GM12875 (cell line): ENCODE data around the gene ZNF765.

Source experiments
- H3K4me3 ChIP-seq: one replicate; pipeline ENCODE4 v1.5.1; 2011; ENCODE audit warnings: low read depth, low read length, control low read depth
- CTCF ChIP-seq: IDR thresholded peaks from 2 replicates; pipeline ENCODE4 v1.5.1; 2011; ENCODE audit warnings: low read depth, mild to moderate bottlenecking, control low read depth, inconsistent platforms, low read length, moderate library complexity, borderline replicate concordance; ENCODE audit not compliant: insufficient read depth

ZNF765 gene

GRCh38 chr19:53372196-53372595 is 22.8 kb upstream of the ZNF765 start:
- no peak overlapping the region for H3K4me3 ChIP-seq
- no peak for TF ChIP-seq CTCF

GRCh38 chr19:53374288-53374687 is 20.7 kb upstream of the ZNF765 start:
- no peak for TF ChIP-seq CTCF
- no peak overlapping the region for H3K4me3 ChIP-seq

- no peak for TF ChIP-seq CTCF
- H3K4me3 ChIP-seq = no peak overlapping the region
These were observed 20.2 kb upstream of the ZNF765 start for GRCh38 chr19:53374743-53375142.

GRCh38 chr19:53381376-53381775 is 13.6 kb upstream of the ZNF765 start:
- H3K4me3 ChIP-seq = no peak overlapping the region
- no peak for TF ChIP-seq CTCF

GRCh38 chr19:53388168-53388567 is 6.8 kb upstream of the ZNF765 start:
- TF ChIP-seq CTCF = no peak

GRCh38 chr19:53388904-53389303 is 6.0 kb upstream of the ZNF765 start:
- H3K4me3 ChIP-seq = no peak overlapping the region
- no peak for TF ChIP-seq CTCF

More at GRCh38 chr19:53388168-53388567, 6.8 kb upstream of the ZNF765 start:
- no peak overlapping the region for H3K4me3 ChIP-seq

- TF ChIP-seq CTCF = no peak
- no peak overlapping the region for H3K4me3 ChIP-seq
These were observed 5.4 kb upstream of the ZNF765 start for GRCh38 chr19:53389571-53389970.
